Stimulated activated CD8-positive, alpha-beta memory T cell treated with anti-CD3 and anti-CD28 coated beads, Interleukin-4, amount 100 ng/mL, for 1 hour (primary cell): ENCODE data around the gene COL15A1.

ENCODE experiments used
- DNase-seq, 2 donors: peaks; one replicate each; pipeline ENCODE4 v3.0.0-alpha.2; 2020; ENCODE audit warnings: low read depth in 2 of 2, low spot score in 1 of 2

COL15A1 gene

GRCh38 chr9:98915599-98915998, 28.1 kb upstream of the COL15A1 start:
- no peak for DNase-seq

GRCh38 chr9:98916660-98917059, 27.0 kb upstream of the COL15A1 start:
- DNase-seq, result no peak

GRCh38 chr9:98917746-98918487, 25.8 kb upstream of the COL15A1 start:
- DNase-seq, result no peak

- DNase-seq, result no peak
These were observed 22.0 kb upstream of the COL15A1 start for GRCh38 chr9:98921732-98922131.

GRCh38 chr9:98922721-98923435, 20.8 kb upstream of the COL15A1 start:
- no peak for DNase-seq

- DNase-seq, result no peak
These were observed 20.1 kb upstream of the COL15A1 start for GRCh38 chr9:98923451-98924123.

- no peak for DNase-seq
These were observed 18.5 kb upstream of the COL15A1 start for GRCh38 chr9:98924946-98925820.

- DNase-seq, result no peak
These were observed 17.8 kb upstream of the COL15A1 start for GRCh38 chr9:98925956-98926355.

GRCh38 chr9:98927724-98928123, 16.0 kb upstream of the COL15A1 start:
- DNase-seq, result no peak

- DNase-seq, result no peak
These were observed 14.6 kb upstream of the COL15A1 start for GRCh38 chr9:98929071-98929470.

GRCh38 chr9:98929895-98930341, 13.8 kb upstream of the COL15A1 start:
- no peak for DNase-seq

- no peak for DNase-seq
These were observed 12.9 kb upstream of the COL15A1 start for GRCh38 chr9:98930792-98931191.

GRCh38 chr9:98931600-98932389, 11.9 kb upstream of the COL15A1 start:
- DNase-seq, result no peak

- DNase-seq, result no peak
These were observed 10.5 kb upstream of the COL15A1 start for GRCh38 chr9:98933185-98933584.

- DNase-seq, result no peak
These were observed 9.8 kb upstream of the COL15A1 start for GRCh38 chr9:98933890-98934289.

- no peak for DNase-seq
These were observed 8.6 kb upstream of the COL15A1 start for GRCh38 chr9:98935071-98935505.

- no peak for DNase-seq
These were observed 3.4 kb upstream of the COL15A1 start for GRCh38 chr9:98940276-98940675.

GRCh38 chr9:98941946-98942523, 1.7 kb upstream of the COL15A1 start:
- DNase-seq, result no peak

GRCh38 chr9:98942906-98943681, 613 bp upstream of the COL15A1 start:
- DNase-seq, result no peak
